Right atrium auricular region (tissue), 2 donors: Measurements from ENCODE around the gene PAX7. TPM values are rescaled to one million over a fixed set of nuclear protein-coding genes. Genes with fewer than 3 reads are reported as not detected.

Source experiments
- DNase-seq: peaks from one replicate; pipeline ENCODE4 v3.0.0-alpha.2; 2019; ENCODE audit warnings: low spot score
- H3K27ac ChIP-seq, 2 donors: fragments of 200-600 bp; sonication (generic); 1 replicate in 1 of 2; 2 replicates in 1 of 2; pipeline ENCODE4 v1.5.1; 2016 to 2019
- H3K27me3 ChIP-seq, 2 donors: fragments of 200-600 bp; sonication (generic); one replicate each; pipeline versions ENCODE4 v1.5.1 to v1.6.0; 2017 to 2019
- H3K36me3 ChIP-seq: fragments of 200-600 bp; sonication (generic); one replicate; pipeline ENCODE4 v1.5.1; 2016
- H3K4me1 ChIP-seq, 2 donors: fragments of 200-600 bp; sonication (generic); one replicate each; pipeline versions ENCODE4 v1.5.1 to v1.6.0; 2017 to 2019
- H3K4me3 ChIP-seq, 2 donors: fragments of 200-600 bp; sonication (generic); 1 replicate in 1 of 2; 2 replicates in 1 of 2; pipeline ENCODE4 v1.5.1; 2017 to 2019; ENCODE audit warnings: mild to moderate bottlenecking in 1 of 2, moderate library complexity in 1 of 2
- H3K9me3 ChIP-seq, 2 donors: fragments of 200-600 bp; sonication (generic); one replicate each; pipeline ENCODE4 v1.5.1; 2019
- CTCF ChIP-seq, 2 donors: fragments of 200-600 bp; sonication (generic); IDR thresholded peaks; one replicate each; pipeline ENCODE4 v1.5.1; 2019; ENCODE audit warnings: antibody characterized with exemption in 2 of 2
- total RNA-seq, 2 donors: library from RNA; depleted of rRNA; stranded (reverse); fragments of >200 nt; gene quantifications; one replicate each; pipeline ENCODE4 v1.1.0, GENCODE V29; 2016

Gene PAX7
- total RNA-seq, 2 donors from 2014 or later = not detected

GRCh38 chr1:18649693-18650370 is 19.2 kb downstream of the PAX7 start:
- Histone ChIP-seq H3K9me3 (no peaks in the 10 kb centered on the region), H3K27me3 (peaks cover 10 to 40% of the 10 kb centered on the region in 2 donors), H3K36me3 (no peaks in the 10 kb centered on the region)

GRCh38 chr1:18651713-18652112 is 21.1 kb downstream of the PAX7 start:
- Histone ChIP-seq H3K27ac (no peak overlapping the region), H3K9me3 (no peaks in the 10 kb centered on the region), H3K36me3 (no peaks in the 10 kb centered on the region), H3K27me3 (peaks cover 6 to 28% of the 10 kb centered on the region in 2 donors), H3K4me1 (peaks cover 0 to 6% of the 10 kb centered on the region in 2 donors), H3K4me3 (no peak overlapping the region)
- DNase-seq = no peak
- TF ChIP-seq CTCF (IDR thresholded peaks at IDR 0.05) = no peak

More at GRCh38 chr1:18649693-18650370, 19.2 kb downstream of the PAX7 start:
- TF ChIP-seq CTCF (IDR thresholded peaks at IDR 0.05) = no peak
- DNase-seq = no peak
- Histone ChIP-seq H3K4me1 (peaks cover 0 to 11% of the 10 kb centered on the region in 2 donors), H3K4me3 (no peak overlapping the region), H3K27ac (no peak overlapping the region)

GRCh38 chr1:18652791-18653190 is 22.1 kb downstream of the PAX7 start:
- no peaks in the 10 kb centered on the region for H3K9me3 ChIP-seq
- TF ChIP-seq CTCF (IDR thresholded peaks at IDR 0.05) = no peak
- H3K27me3 ChIP-seq = peaks cover 6 to 20% of the 10 kb centered on the region in 2 donors
- no peak for DNase-seq
- no peak overlapping the region for H3K4me3 ChIP-seq
- no peaks in the 10 kb centered on the region for H3K4me1 ChIP-seq
- H3K36me3 ChIP-seq = no peaks in the 10 kb centered on the region
- no peak overlapping the region for H3K27ac ChIP-seq

GRCh38 chr1:18653367-18653766 is 22.7 kb downstream of the PAX7 start:
- peaks cover 6 to 20% of the 10 kb centered on the region in 2 donors for H3K27me3 ChIP-seq
- no peak for DNase-seq
- H3K4me1 ChIP-seq = no peaks in the 10 kb centered on the region
- no peaks in the 10 kb centered on the region for H3K36me3 ChIP-seq
- H3K27ac ChIP-seq = no peak overlapping the region
- no peak overlapping the region for H3K4me3 ChIP-seq
- TF ChIP-seq CTCF (IDR thresholded peaks at IDR 0.05) = no peak
- H3K9me3 ChIP-seq = no peaks in the 10 kb centered on the region

- Histone ChIP-seq H3K4me3 (no peak overlapping the region), H3K27ac (no peak overlapping the region), H3K9me3 (no peaks in the 10 kb centered on the region), H3K36me3 (no peaks in the 10 kb centered on the region), H3K27me3 (peaks cover 6 to 17% of the 10 kb centered on the region in 2 donors), H3K4me1 (no peaks in the 10 kb centered on the region)
- TF ChIP-seq CTCF (IDR thresholded peaks at IDR 0.05) = no peak
- no peak for DNase-seq
Measured at GRCh38 chr1:18653916-18654315, 23.3 kb downstream of the PAX7 start.

GRCh38 chr1:18654599-18654998 is 24.0 kb downstream of the PAX7 start:
- Histone ChIP-seq H3K27me3 (peaks cover 6 to 16% of the 10 kb centered on the region in 2 donors), H3K36me3 (no peaks in the 10 kb centered on the region), H3K4me3 (no peak overlapping the region), H3K27ac (no peak overlapping the region), H3K9me3 (no peaks in the 10 kb centered on the region), H3K4me1 (no peaks in the 10 kb centered on the region)
- TF ChIP-seq CTCF (IDR thresholded peaks at IDR 0.05) = no peak
- DNase-seq = no peak
